Middle frontal gyrus (tissue), 1 donor: ENCODE measurements around the gene FAM174C.

Source experiments
- DNase-seq: peaks from one replicate; pipeline ENCODE4 v3.0.0-alpha.2; 2015; ENCODE audit warnings: low spot score; ENCODE audit errors: extremely low spot score

FAM174C gene

GRCh38 chr19:1249990-1250436 is 25.3 kb upstream of the FAM174C start:
- DNase-seq = no peak

GRCh38 chr19:1250437-1251260 is 24.7 kb upstream of the FAM174C start:
- no peak for DNase-seq

- DNase-seq = no peak
These were observed 23.8 kb upstream of the FAM174C start for GRCh38 chr19:1251330-1252220.

GRCh38 chr19:1252221-1252820 is 23.0 kb upstream of the FAM174C start:
- no peak for DNase-seq

- DNase-seq = peak; percentile 84
These were observed 22.4 kb upstream of the FAM174C start for GRCh38 chr19:1252821-1253513.

GRCh38 chr19:1253514-1254080 is 21.7 kb upstream of the FAM174C start:
- DNase-seq = no peak

- no peak for DNase-seq
These were observed 21.2 kb upstream of the FAM174C start for GRCh38 chr19:1254081-1254527.

- DNase-seq = no peak
These were observed 20.7 kb upstream of the FAM174C start for GRCh38 chr19:1254530-1255185.

- DNase-seq = peak; percentile 64
These were observed 19.9 kb upstream of the FAM174C start for GRCh38 chr19:1255186-1256161.

- no peak for DNase-seq
These were observed 18.5 kb upstream of the FAM174C start for GRCh38 chr19:1256646-1257474.

GRCh38 chr19:1257475-1258162 is 17.7 kb upstream of the FAM174C start:
- DNase-seq = no peak

GRCh38 chr19:1258163-1258492 is 17.2 kb upstream of the FAM174C start:
- no peak for DNase-seq

- DNase-seq = no peak
These were observed 16.6 kb upstream of the FAM174C start for GRCh38 chr19:1258707-1259205.

- DNase-seq = no peak
These were observed 16.0 kb upstream of the FAM174C start for GRCh38 chr19:1259206-1259875.

GRCh38 chr19:1259876-1260748 is 15.2 kb upstream of the FAM174C start:
- no peak for DNase-seq
